IMR-90 (cell line): ENCODE results near the gene GRID1.

ENCODE experiments used
- BHLHE40 ChIP-seq: fragments of 150-350 bp; IDR thresholded peaks from 2 replicates; pipeline ENCODE4 v1.6.1; 2016; ENCODE audit warnings: mild to moderate bottlenecking, low read depth, low read length
- CTCF ChIP-seq: conservative IDR thresholded peaks from 2 replicates; pipeline ENCODE4 v1.5.1; 2012; ENCODE audit warnings: mild to moderate bottlenecking, low read depth, low read length, improper control_type of control experiment
- FOS ChIP-seq: fragments of 150-350 bp; IDR thresholded peaks from 2 replicates; pipeline ENCODE4 v1.6.1; 2016; ENCODE audit warnings: low read depth, low read length
- POLR2A ChIP-seq: IDR thresholded peaks from 2 replicates; pipeline ENCODE4 v1.6.1; 2012; ENCODE audit warnings: mild to moderate bottlenecking, low read depth, low read length
- RCOR1 ChIP-seq: IDR thresholded peaks from 2 replicates; pipeline ENCODE4 v1.6.1; 2012; ENCODE audit warnings: mild to moderate bottlenecking, low read length, improper control_type of control experiment; ENCODE audit not compliant: insufficient replicate concordance
- TF ChIP-seq, protein P1 (sequence below): fragments of 150-350 bp; IDR thresholded peaks from 2 replicates; pipeline ENCODE4 v1.6.1; 2016; ENCODE audit warnings: low read depth, mild to moderate bottlenecking, low read length, moderate library complexity, borderline replicate concordance

DNA sequence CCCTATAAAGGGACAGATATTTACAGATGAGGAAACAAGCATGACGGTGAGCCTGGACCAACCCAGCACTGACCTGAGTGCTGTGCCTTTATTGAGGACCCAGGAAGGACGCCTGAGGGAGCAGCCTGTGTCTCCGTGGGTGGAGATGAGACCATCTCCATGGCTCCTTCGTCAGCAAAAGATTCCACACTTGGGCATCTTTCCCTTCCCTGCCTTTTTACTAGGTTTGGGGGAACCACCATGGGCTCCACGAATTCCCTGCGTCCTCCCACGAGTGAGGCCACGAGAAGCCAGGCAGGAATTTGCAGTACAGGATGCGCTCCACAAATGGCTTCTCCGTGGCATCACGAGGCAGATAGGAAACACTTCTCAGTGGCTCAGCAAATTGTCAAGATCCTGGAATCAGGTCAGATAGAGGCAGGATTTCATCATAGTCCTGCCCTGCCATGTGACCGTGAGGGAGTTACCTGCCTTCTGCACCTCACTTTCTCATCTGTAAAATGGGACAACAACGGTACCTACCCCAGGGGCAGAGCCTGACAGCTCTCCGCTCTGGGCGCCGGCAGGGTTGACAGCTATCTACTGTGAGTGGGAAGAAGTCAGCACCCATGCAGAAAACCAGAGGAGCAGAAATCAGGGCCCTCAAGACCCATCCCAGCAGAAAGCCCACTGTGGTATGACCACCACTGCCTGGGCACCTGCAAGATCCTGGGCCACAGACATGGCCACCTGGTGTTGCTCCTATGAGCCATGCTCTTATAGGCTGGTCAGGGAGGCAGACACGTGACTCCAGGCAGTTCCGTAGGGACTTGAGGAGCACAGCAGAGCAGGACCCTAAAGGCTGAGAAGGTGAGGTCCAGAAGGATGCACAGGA lies 80.1 kb downstream of the GRID1 start:
- TF ChIP-seq CTCF (no peak), FOS (no peak), BHLHE40 (no peak), POLR2A (no peak), RCOR1 (no peak)
- TF ChIP-seq, protein P1, sequence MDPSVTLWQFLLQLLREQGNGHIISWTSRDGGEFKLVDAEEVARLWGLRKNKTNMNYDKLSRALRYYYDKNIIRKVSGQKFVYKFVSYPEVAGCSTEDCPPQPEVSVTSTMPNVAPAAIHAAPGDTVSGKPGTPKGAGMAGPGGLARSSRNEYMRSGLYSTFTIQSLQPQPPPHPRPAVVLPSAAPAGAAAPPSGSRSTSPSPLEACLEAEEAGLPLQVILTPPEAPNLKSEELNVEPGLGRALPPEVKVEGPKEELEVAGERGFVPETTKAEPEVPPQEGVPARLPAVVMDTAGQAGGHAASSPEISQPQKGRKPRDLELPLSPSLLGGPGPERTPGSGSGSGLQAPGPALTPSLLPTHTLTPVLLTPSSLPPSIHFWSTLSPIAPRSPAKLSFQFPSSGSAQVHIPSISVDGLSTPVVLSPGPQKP, result no peak
